T-cell (primary cell): Measurements from ENCODE around the gene NPAS3. TPM values are rescaled to one million over a fixed set of nuclear protein-coding genes. Genes with fewer than 3 reads are reported as not detected.

Experiments used
- ATAC-seq, 4 experiments: fragments of 200-7000 bp in 3 of 4; fragments of 150-1000 bp in 1 of 4; cut with Tn5 transposase; replicated peaks in 1 of 4; 1 replicate in 3 of 4; 2 replicates in 1 of 4; pipeline ENCODE4 v1.10.0; 2021; ENCODE audit warnings: moderate library complexity in 3 of 4, mild to moderate bottlenecking in 2 of 4, moderate number of reproducible peaks in 1 of 4
- CTCF ChIA-PET, 2 donors: fragments of 300-600 bp; sonication (Branson Sonifier 250); formaldehyde crosslinking; loops; one replicate each; lab custom pipeline; 2022; ENCODE audit warnings: antibody characterized with exemption in 2 of 2; lab: Charles Lee
- POLR2A ChIA-PET, 2 donors: fragments of 300-600 bp; sonication (Branson Sonifier 250); formaldehyde crosslinking; loops; one replicate each; lab custom pipeline; 2022; ENCODE audit warnings: antibody characterized with exemption in 2 of 2; lab: Charles Lee
- DNase-seq, 35 experiments: peaks; one replicate each; pipeline versions ENCODE4 v3.0.0 to v3.0.0-alpha.2; 2013 to 2023
- H3K27ac ChIP-seq: one replicate; pipeline ENCODE4 v1.5.1; 2013; ENCODE audit warnings: low read length
- H3K27me3 ChIP-seq, 2 experiments: replicated peaks in 1 of 2; 1 replicate in 1 of 2; 2 replicates in 1 of 2; pipeline versions ENCODE4 v1.6.1 to v1.7.0; 2013; ENCODE audit warnings: low read length in 1 of 2, mixed read lengths in 1 of 2; ENCODE audit not compliant: control insufficient read depth in 2 of 2, insufficient read depth in 2 of 2; ENCODE audit errors: extremely low read depth in 1 of 2
- H3K36me3 ChIP-seq, 2 donors: 1 replicate in 1 of 2; 2 replicates in 1 of 2; pipeline versions ENCODE4 v1.6.1 to v1.7.0; 2013; ENCODE audit warnings: low read length in 1 of 2; ENCODE audit not compliant: control insufficient read depth in 2 of 2, insufficient read depth in 1 of 2; ENCODE audit errors: extremely low read depth in 1 of 2
- H3K4me1 ChIP-seq, 2 experiments: 1 replicate in 1 of 2; 2 replicates in 1 of 2; pipeline versions ENCODE4 v1.6.1 to v1.7.0; 2013; ENCODE audit warnings: low read length in 2 of 2, mixed read lengths in 1 of 2; ENCODE audit not compliant: insufficient read depth in 2 of 2, control insufficient read depth in 1 of 2; ENCODE audit errors: extremely low read depth in 1 of 2
- H3K4me3 ChIP-seq, 2 donors: 1 replicate in 1 of 2; 2 replicates in 1 of 2; pipeline versions ENCODE4 v1.5.1 to v1.7.0; 2013; ENCODE audit warnings: mild to moderate bottlenecking in 2 of 2, low read length in 1 of 2, moderate library complexity in 1 of 2; ENCODE audit not compliant: control insufficient read depth in 1 of 2; ENCODE audit errors: extremely low read depth in 1 of 2
- H3K9me3 ChIP-seq: 2 replicates; pipeline ENCODE4 v1.7.0; 2013
- H3K27ac Mint-ChIP-seq, 2 donors: one replicate each; pipeline ENCODE4 v1.8.0; 2020 to 2021; ENCODE audit warnings: mild to moderate bottlenecking in 2 of 2, mixed read lengths in 2 of 2
- H3K27me3 Mint-ChIP-seq, 2 donors: one replicate each; pipeline ENCODE4 v1.8.0; 2021 to 2022; ENCODE audit warnings: mixed read lengths in 2 of 2
- H3K36me3 Mint-ChIP-seq: one replicate; pipeline ENCODE4 v1.8.0; 2021; ENCODE audit warnings: mixed read lengths
- H3K4me1 Mint-ChIP-seq, 3 donors: one replicate each; pipeline ENCODE4 v1.8.0; 2020 to 2022; ENCODE audit warnings: mixed read lengths in 3 of 3, mild to moderate bottlenecking in 1 of 3
- H3K4me3 Mint-ChIP-seq, 3 donors: one replicate each; pipeline ENCODE4 v1.8.0; 2020 to 2022; ENCODE audit warnings: mild to moderate bottlenecking in 3 of 3, mixed read lengths in 3 of 3, moderate library complexity in 3 of 3
- H3K9me3 Mint-ChIP-seq, 3 donors: one replicate each; pipeline ENCODE4 v1.8.0; 2020 to 2022; ENCODE audit warnings: mixed read lengths in 3 of 3
- WGBS: methylation state at CpG from one replicate; pipeline ENCODE4 v1.1.5; 2013; ENCODE audit warnings: missing lambda C conversion rate; ENCODE audit not compliant: insufficient coverage; 5-methylcytosine and 5-hydroxymethylcytosine counted together
- total RNA-seq, 35 experiments: library from RNA in 6 of 35; stranded (reverse) in 6 of 35; fragments of 120-200 nt in 1 of 35; gene quantifications; one replicate each; pipeline versions ENCODE4 v1.2.1 to v1.2.4 and lab custom pipeline; 2013 to 2026

NPAS3 gene
- total RNA-seq, 5 donors from 2014 or later (not counting 1 experiment from before 2014, with no cell fraction given): 0.10 TPM; not detected in 4

GRCh38 chr14:33534632-33535031, 596.0 kb downstream of the NPAS3 start:
- ATAC-seq (no peak), DNase-seq (no peak)
- H3K4me3 ChIP-seq: no peak overlapping the region
- H3K36me3 Mint-ChIP-seq: no peaks in the 10 kb centered on the region
- H3K27ac Mint-ChIP-seq: no peak overlapping the region
- ChIA-PET POLR2A (no interaction called here), CTCF (no interaction called here)
- no peaks in the 10 kb centered on the region for H3K27me3 ChIP-seq
- H3K4me3 Mint-ChIP-seq: no peak overlapping the region
- WGBS: 100% methylated on average over 2 of the region's 6 CpGs
- no peak overlapping the region for H3K27ac ChIP-seq
- H3K9me3 ChIP-seq: no peaks in the 10 kb centered on the region
- no peaks in the 10 kb centered on the region for H3K4me1 ChIP-seq
- H3K4me1 Mint-ChIP-seq: no peaks in the 10 kb centered on the region
- H3K36me3 ChIP-seq: no peaks in the 10 kb centered on the region
- H3K9me3 Mint-ChIP-seq: no peaks in the 10 kb centered on the region
- peaks cover 0 to 2% of the 10 kb centered on the region in 2 donors for H3K27me3 Mint-ChIP-seq

GRCh38 chr14:33539918-33540357, 601.3 kb downstream of the NPAS3 start:
- ChIA-PET POLR2A (no interaction called here), CTCF (no interaction called here)
- H3K4me1 Mint-ChIP-seq: no peaks in the 10 kb centered on the region
- H3K4me3 ChIP-seq: no peak overlapping the region
- H3K27me3 Mint-ChIP-seq: peaks cover 0 to 2% of the 10 kb centered on the region in 2 donors
- no peak overlapping the region for H3K4me3 Mint-ChIP-seq
- H3K27ac ChIP-seq: no peak overlapping the region
- no peaks in the 10 kb centered on the region for H3K4me1 ChIP-seq
- no peaks in the 10 kb centered on the region for H3K27me3 ChIP-seq
- no peak overlapping the region for H3K27ac Mint-ChIP-seq
- WGBS: no CpG with 5 or more reads among the region's 3 CpGs
- H3K9me3 ChIP-seq: no peaks in the 10 kb centered on the region
- no peak for DNase-seq
- no peak for ATAC-seq
- no peaks in the 10 kb centered on the region for H3K36me3 Mint-ChIP-seq
- no peaks in the 10 kb centered on the region for H3K9me3 Mint-ChIP-seq
- no peaks in the 10 kb centered on the region for H3K36me3 ChIP-seq

GRCh38 chr14:33541171-33541570, 602.5 kb downstream of the NPAS3 start:
- DNase-seq: no peak
- ChIA-PET CTCF (no interaction called here), POLR2A (no interaction called here)
- Mint-ChIP-seq H3K27me3 (peaks cover 0 to 2% of the 10 kb centered on the region in 2 donors), H3K36me3 (no peaks in the 10 kb centered on the region), H3K4me3 (no peak overlapping the region), H3K4me1 (no peaks in the 10 kb centered on the region), H3K9me3 (no peaks in the 10 kb centered on the region), H3K27ac (no peak overlapping the region)
- H3K27ac ChIP-seq: no peak overlapping the region
- no peaks in the 10 kb centered on the region for H3K36me3 ChIP-seq
- H3K4me3 ChIP-seq: no peak overlapping the region
- no peak for ATAC-seq
- no peaks in the 10 kb centered on the region for H3K4me1 ChIP-seq
- WGBS: no CpG with 5 or more reads among the region's 2 CpGs
- no peaks in the 10 kb centered on the region for H3K9me3 ChIP-seq
- H3K27me3 ChIP-seq: no peaks in the 10 kb centered on the region

GRCh38 chr14:33542338-33543287, 603.9 kb downstream of the NPAS3 start:
- POLR2A ChIA-PET: no interaction called here
- CTCF ChIA-PET: no interaction called here
- Mint-ChIP-seq H3K27ac (no peak overlapping the region), H3K9me3 (no peaks in the 10 kb centered on the region), H3K27me3 (peaks cover 0 to 2% of the 10 kb centered on the region in 2 donors), H3K4me1 (no peaks in the 10 kb centered on the region), H3K4me3 (no peak overlapping the region), H3K36me3 (no peaks in the 10 kb centered on the region)
- H3K27ac ChIP-seq: no peak overlapping the region
- 87% methylated on average over 6 of the region's 11 CpGs for WGBS
- DNase-seq (no peak), ATAC-seq (no peak)
- no peak overlapping the region for H3K4me3 ChIP-seq
- no peaks in the 10 kb centered on the region for H3K36me3 ChIP-seq
- no peaks in the 10 kb centered on the region for H3K4me1 ChIP-seq
- H3K27me3 ChIP-seq: no peaks in the 10 kb centered on the region
- H3K9me3 ChIP-seq: no peaks in the 10 kb centered on the region

- WGBS: 85% methylated on average over 2 of the region's 2 CpGs
- H3K4me3 Mint-ChIP-seq: no peak overlapping the region
- H3K36me3 Mint-ChIP-seq: no peaks in the 10 kb centered on the region
- H3K27ac Mint-ChIP-seq: no peak overlapping the region
- no peaks in the 10 kb centered on the region for H3K4me1 Mint-ChIP-seq
- H3K9me3 Mint-ChIP-seq: no peaks in the 10 kb centered on the region
- POLR2A ChIA-PET: no interaction called here
- DNase-seq: no peak
- no peaks in the 10 kb centered on the region for H3K36me3 ChIP-seq
- ATAC-seq: no peak
- no peak overlapping the region for H3K4me3 ChIP-seq
- no peaks in the 10 kb centered on the region for H3K27me3 Mint-ChIP-seq
- CTCF ChIA-PET: interaction anchor here in 1 of 2 donors (0.6 kb wide), 1 partner anchor 1202 kb away, joined by 8 read pairs; no protein-coding TSS in a partner anchor
- H3K4me1 ChIP-seq: no peaks in the 10 kb centered on the region
- H3K27me3 ChIP-seq: no peaks in the 10 kb centered on the region
- no peaks in the 10 kb centered on the region for H3K9me3 ChIP-seq
- H3K27ac ChIP-seq: no peak overlapping the region
Measured at GRCh38 chr14:33545696-33546095, 607.0 kb downstream of the NPAS3 start.

- Histone ChIP-seq H3K36me3 (no peaks in the 10 kb centered on the region), H3K9me3 (no peaks in the 10 kb centered on the region), H3K4me1 (no peaks in the 10 kb centered on the region), H3K27me3 (no peaks in the 10 kb centered on the region), H3K27ac (no peak overlapping the region), H3K4me3 (no peak overlapping the region)
- Mint-ChIP-seq H3K27me3 (no peaks in the 10 kb centered on the region), H3K27ac (no peak overlapping the region), H3K9me3 (no peaks in the 10 kb centered on the region), H3K36me3 (no peaks in the 10 kb centered on the region), H3K4me3 (no peak overlapping the region), H3K4me1 (no peaks in the 10 kb centered on the region)
- no peak for ATAC-seq
- ChIA-PET CTCF (no interaction called here), POLR2A (no interaction called here)
- no peak for DNase-seq
- WGBS: no CpG with 5 or more reads among the region's 1 CpG
Measured at GRCh38 chr14:33548606-33549005, 609.9 kb downstream of the NPAS3 start.
